HepG2 (cell line): Measurements from ENCODE around the gene MYLK2. TPM values are rescaled to one million over a fixed set of nuclear protein-coding genes. Genes with fewer than 3 reads are reported as not detected.

Experiments used
- HMG20A ChIP-seq: IDR thresholded peaks from 2 replicates; pipeline ENCODE4 v1.6.1; 2016; ENCODE audit warnings: borderline replicate concordance
- HNF1B ChIP-seq: sonication (generic); formaldehyde crosslinking; IDR thresholded peaks from 2 replicates; pipeline ENCODE4 v1.5.1; 2020; ENCODE audit warnings: mild to moderate bottlenecking, moderate library complexity, missing genetic modification reagents
- IRX3 ChIP-seq: sonication (generic); formaldehyde crosslinking; IDR thresholded peaks from 2 replicates; pipeline ENCODE4 v1.8.1; 2023; ENCODE audit warnings: mild to moderate bottlenecking, low read depth, missing genetic modification reagents, borderline replicate concordance
- MAFG ChIP-seq: sonication (generic); formaldehyde crosslinking; IDR thresholded peaks from 2 replicates; pipeline ENCODE4 v1.5.1; 2020; ENCODE audit warnings: mild to moderate bottlenecking, missing genetic modification reagents
- MTERF4 ChIP-seq: sonication (generic); formaldehyde crosslinking; IDR thresholded peaks from 2 replicates; pipeline ENCODE4 v1.8.0; 2023; ENCODE audit warnings: mild to moderate bottlenecking, missing genetic modification reagents
- MZF1 ChIP-seq: sonication (generic); formaldehyde crosslinking; IDR thresholded peaks from 2 replicates; pipeline ENCODE4 v1.8.1; 2023; ENCODE audit warnings: mild to moderate bottlenecking, missing genetic modification reagents, borderline replicate concordance
- PHF20 ChIP-seq: sonication (generic); formaldehyde crosslinking; IDR thresholded peaks from 2 replicates; pipeline ENCODE4 v1.5.0; 2020; ENCODE audit warnings: mild to moderate bottlenecking, missing genetic modification reagents
- SIX1 ChIP-seq: sonication (generic); formaldehyde crosslinking; IDR thresholded peaks from 2 replicates; pipeline ENCODE4 v1.4.0; 2020; ENCODE audit warnings: missing genetic modification reagents, borderline replicate concordance
- SUZ12 ChIP-seq: fragments of 150-350 bp; IDR thresholded peaks from 2 replicates; pipeline ENCODE4 v1.6.1; 2014; ENCODE audit warnings: low read depth, low read length
- TAF1 ChIP-seq: sonication (generic); formaldehyde crosslinking; IDR thresholded peaks from 2 replicates; pipeline ENCODE4 v1.4.0; 2020; ENCODE audit warnings: missing genetic modification reagents
- TRIM24 ChIP-seq: sonication (generic); formaldehyde crosslinking; IDR thresholded peaks from 2 replicates; pipeline ENCODE4 v1.8.0; 2022; ENCODE audit warnings: mild to moderate bottlenecking, missing genetic modification reagents
- ZBTB21 ChIP-seq: sonication (generic); formaldehyde crosslinking; IDR thresholded peaks from 2 replicates; pipeline ENCODE4 v1.4.0; 2020; ENCODE audit warnings: missing genetic modification reagents
- ZMYM3 ChIP-seq: sonication (generic); formaldehyde crosslinking; IDR thresholded peaks from 2 replicates; pipeline ENCODE4 v1.5.1; 2020; ENCODE audit warnings: mild to moderate bottlenecking, missing genetic modification reagents
- ZNF274 ChIP-seq: sonication (generic); formaldehyde crosslinking; IDR thresholded peaks from 2 replicates; pipeline ENCODE4 v1.5.1; 2020; ENCODE audit warnings: mild to moderate bottlenecking, missing genetic modification reagents
- ZNF367 ChIP-seq: sonication (generic); formaldehyde crosslinking; IDR thresholded peaks from 2 replicates; pipeline ENCODE4 v1.4.0; 2020; ENCODE audit warnings: missing genetic modification reagents, borderline replicate concordance
- ZNF558 ChIP-seq: sonication (generic); formaldehyde crosslinking; IDR thresholded peaks from 2 replicates; pipeline ENCODE4 v1.9.0; 2022; ENCODE audit warnings: mild to moderate bottlenecking, missing genetic modification reagents, borderline replicate concordance
- polyA plus RNA-seq, 8 experiments: library from polyadenylated mRNA; depleted of rRNA in 3 of 8; stranded (reverse) in 7 of 8; unstranded in 1 of 8; fragments of >200 nt; fragmentation: Illumina TruSeq in 4 of 8; extraction: Trizol in 4 of 8; gene quantifications; 2 replicates each; pipeline versions ENCODE4 v1.2.1 to v1.2.3, GENCODE V29; 2011 to 2016; ENCODE audit warnings: low read depth in 4 of 8, missing spikeins in 1 of 8, mixed read lengths in 1 of 8; ENCODE audit not compliant: insufficient read depth in 1 of 8
- total RNA-seq, 5 experiments: library from RNA; depleted of rRNA; stranded (reverse); fragments of >200 nt; fragmentation: Illumina TruSeq; extraction: Trizol; gene quantifications; 2 replicates each; pipeline ENCODE4 v1.2.3, GENCODE V29; 2016; ENCODE audit warnings: low read depth in 1 of 5
- TF ChIP-seq, protein P1 (sequence below): sonication (generic); formaldehyde crosslinking; IDR thresholded peaks from 2 replicates; pipeline ENCODE4 v1.4.0; 2020; ENCODE audit warnings: missing genetic modification reagents
- TF ChIP-seq, protein P2 (sequence below): sonication (generic); formaldehyde crosslinking; IDR thresholded peaks from 2 replicates; pipeline ENCODE4 v1.8.1; 2023; ENCODE audit warnings: mild to moderate bottlenecking, inconsistent platforms, moderate library complexity, missing genetic modification reagents, borderline replicate concordance
- TF ChIP-seq, protein P3 (sequence below): sonication (generic); formaldehyde crosslinking; IDR thresholded peaks from 2 replicates; pipeline ENCODE4 v1.8.1; 2023; ENCODE audit warnings: missing genetic modification reagents, mild to moderate bottlenecking, borderline replicate concordance
- TF ChIP-seq, protein P4 (sequence below): sonication (generic); formaldehyde crosslinking; conservative IDR thresholded peaks from 2 replicates; pipeline ENCODE4 v1.8.0; 2022; ENCODE audit warnings: low read depth, missing genetic modification reagents

The MYLK2 gene
- total and polyA plus RNA-seq, 2 of the 13 experiments (the other 11 are each of a cell fraction or from before 2014, with no cell fraction given) = 0.27 TPM; not detected in 1

- TF ChIP-seq HNF1B (CRISPR knock-in tag) (0 out of 2 replicates have a peak, but pooled peaks have one; percentile 32), ZNF367 (no peak), MTERF4 (CRISPR knock-in tag) (no peak), MAFG (no peak), ZBTB21 (no peak), PHF20 (CRISPR knock-in tag) (peak; percentile 9; the same call in 1 of the 2 replicates), ZNF274 (CRISPR knock-in tag) (0 out of 2 replicates have a peak, but pooled peaks have one; percentile 0), SIX1 (CRISPR knock-in tag) (no peak), SUZ12 (no peak), TRIM24 (no peak), ZMYM3 (peak; percentile 81), ZNF558 (CRISPR knock-in tag) (no peak), HMG20A (CRISPR knock-in tag) (peak; percentile 39; the same call in 1 of the 2 replicates), MZF1 (CRISPR knock-in tag) (no peak), IRX3 (CRISPR knock-in tag) (no peak), TAF1 (CRISPR knock-in tag) (peak; percentile 22; the same call in 1 of the 2 replicates)
- TF ChIP-seq, protein P1, sequence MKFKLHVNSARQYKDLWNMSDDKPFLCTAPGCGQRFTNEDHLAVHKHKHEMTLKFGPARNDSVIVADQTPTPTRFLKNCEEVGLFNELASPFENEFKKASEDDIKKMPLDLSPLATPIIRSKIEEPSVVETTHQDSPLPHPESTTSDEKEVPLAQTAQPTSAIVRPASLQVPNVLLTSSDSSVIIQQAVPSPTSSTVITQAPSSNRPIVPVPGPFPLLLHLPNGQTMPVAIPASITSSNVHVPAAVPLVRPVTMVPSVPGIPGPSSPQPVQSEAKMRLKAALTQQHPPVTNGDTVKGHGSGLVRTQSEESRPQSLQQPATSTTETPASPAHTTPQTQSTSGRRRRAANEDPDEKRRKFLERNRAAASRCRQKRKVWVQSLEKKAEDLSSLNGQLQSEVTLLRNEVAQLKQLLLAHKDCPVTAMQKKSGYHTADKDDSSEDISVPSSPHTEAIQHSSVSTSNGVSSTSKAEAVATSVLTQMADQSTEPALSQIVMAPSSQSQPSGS = no peak
- TF ChIP-seq, protein P2, sequence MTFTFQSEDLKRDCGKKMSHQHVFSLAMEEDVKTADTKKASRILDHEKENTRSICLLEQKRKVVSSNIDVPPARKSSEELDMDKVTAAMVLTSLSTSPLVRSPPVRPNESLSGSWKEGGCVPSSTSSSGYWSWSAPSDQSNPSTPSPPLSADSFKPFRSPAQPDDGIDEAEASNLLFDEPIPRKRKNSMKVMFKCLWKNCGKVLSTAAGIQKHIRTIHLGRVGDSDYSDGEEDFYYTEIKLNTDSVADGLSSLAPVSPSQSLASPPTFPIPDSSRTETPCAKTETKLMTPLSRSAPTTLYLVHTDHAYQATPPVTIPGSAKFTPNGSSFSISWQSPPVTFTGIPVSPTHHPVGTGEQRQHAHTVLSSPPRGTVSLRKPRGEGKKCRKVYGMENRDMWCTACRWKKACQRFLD (CRISPR knock-in tag) = no peak
- TF ChIP-seq, protein P3, sequence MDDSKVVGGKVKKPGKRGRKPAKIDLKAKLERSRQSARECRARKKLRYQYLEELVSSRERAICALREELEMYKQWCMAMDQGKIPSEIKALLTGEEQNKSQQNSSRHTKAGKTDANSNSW (CRISPR knock-in tag) = no peak
- TF ChIP-seq, protein P4, sequence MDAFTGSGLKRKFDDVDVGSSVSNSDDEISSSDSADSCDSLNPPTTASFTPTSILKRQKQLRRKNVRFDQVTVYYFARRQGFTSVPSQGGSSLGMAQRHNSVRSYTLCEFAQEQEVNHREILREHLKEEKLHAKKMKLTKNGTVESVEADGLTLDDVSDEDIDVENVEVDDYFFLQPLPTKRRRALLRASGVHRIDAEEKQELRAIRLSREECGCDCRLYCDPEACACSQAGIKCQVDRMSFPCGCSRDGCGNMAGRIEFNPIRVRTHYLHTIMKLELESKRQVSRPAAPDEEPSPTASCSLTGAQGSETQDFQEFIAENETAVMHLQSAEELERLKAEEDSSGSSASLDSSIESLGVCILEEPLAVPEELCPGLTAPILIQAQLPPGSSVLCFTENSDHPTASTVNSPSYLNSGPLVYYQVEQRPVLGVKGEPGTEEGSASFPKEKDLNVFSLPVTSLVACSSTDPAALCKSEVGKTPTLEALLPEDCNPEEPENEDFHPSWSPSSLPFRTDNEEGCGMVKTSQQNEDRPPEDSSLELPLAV = no peak
Observed at GRCh38 chr20:31835977-31836852, 17.1 kb downstream of the MYLK2 start (continued).
